DMS153 treated with DMSO at 0.1 percent for 48 hours (cell line): ENCODE measurements around the gene HSF4.

Experiments
- DNase-seq: peaks from one replicate; lab custom pipeline; 2025; ENCODE audit not compliant: unreplicated experiment; lab: John Stamatoyannopoulos, UW

The HSF4 gene

GRCh38 chr16:67165121-67166078, 855 bp downstream of the HSF4 start:
- DNase-seq: no peak

DNA sequence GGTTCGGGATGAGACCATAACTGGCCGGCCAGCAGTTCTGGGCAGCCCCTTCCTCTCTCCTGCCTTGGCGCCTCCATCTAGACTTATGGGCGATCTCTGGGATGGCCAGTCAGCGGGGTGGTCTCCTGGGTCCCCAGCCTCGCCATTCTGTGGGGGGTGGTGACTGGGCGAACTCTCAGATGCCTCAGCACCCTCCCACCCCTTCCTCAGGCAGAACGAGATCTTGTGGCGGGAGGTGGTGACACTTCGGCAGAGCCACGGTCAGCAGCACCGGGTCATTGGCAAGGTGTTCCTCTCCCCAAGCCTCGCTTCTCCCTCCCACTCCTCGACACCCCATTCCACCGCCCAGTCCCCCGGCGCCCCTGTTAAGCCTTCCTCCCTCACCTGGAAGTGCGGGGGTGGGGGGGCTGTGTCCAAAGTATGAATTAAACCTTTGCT, 1.6 kb downstream of the HSF4 start:
- no peak for DNase-seq

GRCh38 chr16:67166598-67167168, 2.1 kb downstream of the HSF4 start:
- no peak for DNase-seq

GRCh38 chr16:67167588-67167987, 3.0 kb downstream of the HSF4 start:
- DNase-seq: no peak

- no peak for DNase-seq
Measured at GRCh38 chr16:67169011-67169451, 4.5 kb downstream of the HSF4 start.

DNA sequence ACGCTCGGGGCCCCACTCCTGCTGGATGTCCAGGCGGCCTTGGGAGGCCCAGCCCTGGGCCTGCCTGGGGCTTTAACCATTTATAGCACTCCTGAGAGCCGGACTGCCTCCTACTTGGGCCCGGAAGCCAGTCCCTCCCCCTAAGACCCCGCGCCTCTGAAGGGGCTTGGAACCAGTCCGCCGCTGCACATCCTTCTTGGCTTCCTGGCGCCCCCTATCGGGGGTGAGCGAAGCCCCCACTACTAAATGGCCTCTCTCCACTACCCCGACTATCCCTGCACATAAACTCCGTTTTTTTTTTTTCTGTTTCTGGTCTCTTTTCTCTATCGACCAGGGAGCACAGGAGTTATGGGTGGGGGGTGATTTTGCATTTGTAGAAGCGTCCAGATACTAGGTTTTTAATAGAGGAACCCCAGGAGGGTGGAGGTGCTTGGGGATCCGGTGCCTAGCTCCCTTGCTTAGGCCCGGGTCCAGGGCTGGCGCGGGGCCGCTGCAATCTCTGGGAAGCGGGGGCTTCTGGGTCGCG, 5.2 kb downstream of the HSF4 start:
- DNase-seq: peak; percentile 12

DNA sequence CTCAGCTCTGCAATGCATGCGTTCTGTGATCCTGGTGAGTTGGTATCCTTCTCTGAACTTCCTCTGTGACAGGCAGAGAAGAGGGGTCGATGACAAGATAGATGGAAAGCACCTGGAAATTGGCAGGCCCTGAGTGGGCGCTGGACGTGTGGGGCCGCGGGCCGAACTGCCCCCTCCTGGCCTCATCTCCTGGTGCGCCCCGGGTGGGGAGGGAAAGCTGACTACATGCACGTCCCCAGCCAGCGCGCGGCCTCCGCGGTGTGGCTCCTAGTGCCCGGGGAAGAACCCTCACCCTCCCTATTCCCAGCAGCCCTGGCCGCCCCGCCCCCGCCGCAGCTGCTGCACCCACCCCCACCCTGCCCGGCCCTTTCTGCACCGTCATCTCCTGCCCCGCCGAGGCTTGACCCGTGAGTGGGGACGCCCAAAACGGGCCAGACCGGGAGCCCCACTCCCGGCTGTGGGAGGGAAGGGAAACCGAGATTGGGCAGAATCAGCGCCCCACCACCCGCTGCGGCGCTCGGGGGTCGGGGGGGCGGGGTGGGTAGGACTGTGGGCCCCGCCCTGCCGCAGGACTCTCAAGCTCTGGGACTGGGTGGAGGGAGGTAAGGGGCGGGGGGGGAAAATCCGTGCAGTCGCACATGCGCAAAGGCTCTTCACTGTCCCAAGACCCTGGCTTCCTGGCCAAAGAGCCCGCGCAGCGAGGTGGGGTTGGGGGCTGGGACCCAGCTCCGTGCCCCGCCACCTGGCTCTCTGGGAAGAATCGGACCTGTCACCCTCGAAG, 5.8 kb downstream of the HSF4 start, which contains the start of gene NOL3:
Gene NOL3 (plus strand): TSS at position 371 of the 781 bp plus-strand sequence.
- peak; percentile 77 for DNase-seq

DNA sequence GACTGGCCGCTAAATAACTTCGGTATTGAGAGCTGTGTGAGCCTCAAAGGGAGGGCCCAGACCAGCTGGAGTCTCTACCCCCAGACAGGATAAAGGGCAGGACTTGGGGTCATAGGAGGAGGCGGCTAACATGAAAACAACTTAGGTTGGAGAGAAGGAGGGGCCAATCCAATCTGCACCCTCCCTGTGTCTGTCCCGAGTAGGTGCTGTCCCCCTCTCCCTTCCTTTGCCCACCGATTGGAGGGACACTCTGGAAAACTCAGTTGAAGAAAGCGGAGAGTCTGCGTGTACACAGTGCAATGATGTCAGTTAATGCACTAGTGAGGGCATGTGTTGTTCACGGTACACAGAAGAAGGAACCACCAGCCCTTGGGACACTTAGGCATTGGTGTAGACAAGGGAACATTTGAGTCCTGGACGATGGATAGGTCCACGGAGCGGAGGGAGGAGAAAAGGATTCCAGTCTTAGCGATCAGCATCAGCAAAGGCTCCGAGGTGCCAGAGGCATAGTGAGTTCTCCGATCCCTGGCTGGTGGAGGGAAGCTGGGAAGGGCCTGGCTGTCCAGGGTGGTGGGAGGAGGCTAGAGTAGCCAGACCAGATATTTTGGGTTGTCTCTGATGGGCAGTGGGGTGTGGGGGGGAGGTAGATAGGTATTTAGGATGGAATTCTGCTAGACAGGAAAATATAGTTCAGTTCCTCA, 6.6 kb downstream of the HSF4 start:
- DNase-seq: no peak

- DNase-seq: no peak
Measured at GRCh38 chr16:67173323-67173722, 8.8 kb downstream of the HSF4 start.

GRCh38 chr16:67173808-67174705, 9.5 kb downstream of the HSF4 start:
- DNase-seq: peak; percentile 62

DNA sequence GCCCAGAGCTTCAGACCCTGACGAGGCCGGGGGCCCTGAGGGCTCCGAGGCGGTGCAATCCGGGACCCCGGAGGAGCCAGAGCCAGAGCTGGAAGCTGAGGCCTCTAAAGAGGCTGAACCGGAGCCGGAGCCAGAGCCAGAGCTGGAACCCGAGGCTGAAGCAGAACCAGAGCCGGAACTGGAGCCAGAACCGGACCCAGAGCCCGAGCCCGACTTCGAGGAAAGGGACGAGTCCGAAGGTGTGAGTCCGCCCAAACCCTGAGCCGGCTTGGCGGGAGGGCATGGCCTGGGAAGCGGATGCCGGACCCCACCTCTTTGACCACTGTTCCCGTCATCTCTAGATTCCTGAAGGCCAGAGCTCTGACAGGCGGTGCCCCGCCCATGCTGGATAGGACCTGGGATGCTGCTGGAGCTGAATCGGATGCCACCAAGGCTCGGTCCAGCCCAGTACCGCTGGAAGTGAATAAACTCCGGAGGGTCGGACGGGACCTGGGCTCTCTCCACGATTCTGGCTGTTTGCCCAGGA, 10.2 kb downstream of the HSF4 start:
- no peak for DNase-seq

GRCh38 chr16:67176662-67177061, 12.1 kb downstream of the HSF4 start:
- no peak for DNase-seq

GRCh38 chr16:67177743-67178699, 13.5 kb downstream of the HSF4 start:
- DNase-seq: peak; percentile 84

DNA sequence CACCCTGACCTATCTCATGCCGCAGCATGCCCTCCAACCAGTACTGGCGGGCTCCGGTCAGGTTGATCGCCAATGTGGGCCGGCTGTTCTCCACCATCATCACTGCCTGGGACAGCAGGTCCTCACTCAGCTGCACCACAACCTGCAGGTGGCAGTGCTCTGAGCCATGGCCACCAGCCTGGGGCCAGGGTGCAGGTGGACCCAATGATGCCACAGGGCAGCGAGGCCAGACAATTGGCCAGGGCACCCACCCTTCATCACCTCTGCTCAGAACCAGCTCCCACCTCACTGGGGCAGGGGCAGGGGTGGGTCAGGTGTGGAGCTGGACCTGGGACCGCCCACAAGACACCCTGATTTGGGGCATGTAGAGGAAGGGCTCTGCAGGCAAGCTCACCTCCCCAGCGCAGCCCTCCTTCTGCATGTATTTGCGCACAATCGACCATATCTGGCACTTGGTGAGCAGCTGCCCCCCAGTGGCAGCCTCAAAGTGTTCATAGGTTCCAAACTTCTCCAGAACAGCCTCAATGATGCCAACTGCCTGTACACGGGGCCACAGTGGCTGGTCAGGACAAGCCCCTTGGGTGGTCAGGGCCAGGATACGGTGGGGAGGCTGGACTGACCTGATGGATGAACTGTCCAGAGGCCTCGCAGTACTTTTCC, 15.0 kb downstream of the HSF4 start:
- no peak for DNase-seq

- no peak for DNase-seq
Measured at GRCh38 chr16:67180166-67180565, 15.6 kb downstream of the HSF4 start.

- DNase-seq: no peak
Measured at GRCh38 chr16:67181346-67181745, 16.8 kb downstream of the HSF4 start.

DNA sequence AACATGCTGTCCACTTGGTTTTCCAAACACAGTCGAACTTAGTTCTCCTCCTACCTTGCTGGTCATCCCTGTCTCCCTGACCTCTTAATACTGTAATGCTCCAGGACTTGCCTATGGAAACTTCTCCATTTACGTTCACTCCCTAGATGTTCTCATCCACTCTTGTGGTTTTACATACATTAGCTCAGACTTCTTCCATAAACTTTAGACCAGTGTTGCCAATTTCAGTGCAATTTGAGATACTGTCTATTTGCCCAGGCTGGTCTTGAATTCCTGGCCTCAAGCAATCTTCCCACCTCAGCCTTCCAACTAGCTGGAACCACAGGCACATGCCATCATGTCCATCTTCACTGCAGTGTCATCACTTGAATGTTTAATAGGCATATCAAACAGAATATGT, 17.7 kb downstream of the HSF4 start:
- no peak for DNase-seq

DNA sequence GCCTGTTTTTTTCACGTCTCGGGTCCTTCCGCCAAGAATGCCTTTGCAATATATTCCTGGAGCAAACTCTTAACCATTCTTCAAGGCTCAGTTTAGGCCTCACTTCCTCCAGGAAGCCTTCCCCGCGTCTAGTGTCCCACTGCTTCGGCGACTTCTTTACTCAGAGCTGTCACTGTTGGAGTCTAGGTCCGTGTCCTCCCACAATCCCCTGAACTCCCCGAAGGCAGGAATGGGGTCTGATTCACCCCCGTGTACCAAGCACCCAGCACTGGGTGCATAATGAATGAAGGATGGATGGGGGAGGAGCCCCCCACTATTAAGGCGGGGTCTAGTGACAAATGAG, 18.7 kb downstream of the HSF4 start:
- DNase-seq: no peak
